CD4-positive, alpha-beta T cell treated with Interferon gamma for 1 hour (primary cell): ENCODE data around the gene LHFPL3.

Source experiments
- DNase-seq: peaks from one replicate; pipeline ENCODE4 v3.0.0-alpha.2; 2020

The LHFPL3 gene

GRCh38 chr7:104857458-104858425 lies 529.3 kb downstream of the LHFPL3 start:
- no peak for DNase-seq

- DNase-seq, result no peak
These were observed 531.5 kb downstream of the LHFPL3 start for GRCh38 chr7:104859754-104860426.

DNA sequence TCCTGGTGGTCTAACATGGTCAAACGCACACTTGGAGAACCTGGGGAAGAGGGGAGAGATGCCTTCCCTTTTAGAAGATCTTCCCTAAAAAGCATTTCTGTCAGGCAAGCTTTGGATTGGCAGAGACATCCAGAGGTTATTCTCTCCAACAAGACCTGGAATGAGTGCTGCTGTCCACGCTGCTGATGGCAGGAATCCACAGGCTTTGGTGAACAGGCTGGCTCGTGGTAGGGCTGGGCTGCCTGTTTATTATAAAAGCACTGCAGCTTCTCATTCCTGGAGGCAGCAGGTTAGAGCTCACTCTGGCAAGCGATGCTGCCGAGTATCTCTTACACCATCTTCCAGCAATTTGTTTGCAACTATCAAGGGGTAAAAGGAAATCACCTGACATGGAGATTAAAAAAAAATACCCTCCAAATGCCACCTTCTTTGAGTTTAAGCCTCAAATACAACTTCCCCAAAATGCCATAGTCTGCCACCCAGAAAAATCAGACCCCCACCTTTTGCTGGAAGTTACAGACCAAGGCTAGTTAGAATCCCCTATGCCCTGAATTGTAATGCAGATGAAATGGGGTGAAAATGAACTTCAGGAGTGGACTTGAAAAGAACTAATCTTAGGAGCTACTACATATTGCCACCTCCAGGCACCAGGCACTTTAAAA lies 533.5 kb downstream of the LHFPL3 start:
- no peak for DNase-seq

- DNase-seq, result no peak
These were observed 534.3 kb downstream of the LHFPL3 start for GRCh38 chr7:104862719-104863118.

- no peak for DNase-seq
These were observed 545.0 kb downstream of the LHFPL3 start for GRCh38 chr7:104873401-104873800.

- no peak for DNase-seq
These were observed 550.2 kb downstream of the LHFPL3 start for GRCh38 chr7:104878577-104878976.

DNA sequence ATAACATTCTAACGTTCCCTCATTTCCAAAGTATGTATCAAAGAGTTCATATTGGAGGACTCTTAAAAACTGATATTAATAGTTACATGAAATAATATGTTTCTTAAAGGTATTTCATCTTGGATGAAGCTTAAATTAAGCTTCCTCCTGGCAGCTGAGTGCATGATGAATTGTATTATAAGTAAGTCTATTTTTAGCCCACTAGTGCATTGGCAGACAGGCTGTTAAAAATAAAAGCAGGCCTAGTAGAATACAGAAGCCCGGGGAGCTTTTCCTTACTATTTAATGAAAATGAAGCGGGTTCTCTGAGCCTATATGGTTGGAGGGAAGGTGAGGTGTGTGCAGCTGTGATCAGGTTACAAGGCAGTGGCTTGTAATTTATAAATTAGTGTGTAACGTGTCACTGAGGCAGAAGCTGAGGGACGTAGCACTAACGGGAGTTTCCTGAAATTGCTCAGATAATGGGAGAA lies 554.9 kb downstream of the LHFPL3 start:
- DNase-seq, result no peak

DNA sequence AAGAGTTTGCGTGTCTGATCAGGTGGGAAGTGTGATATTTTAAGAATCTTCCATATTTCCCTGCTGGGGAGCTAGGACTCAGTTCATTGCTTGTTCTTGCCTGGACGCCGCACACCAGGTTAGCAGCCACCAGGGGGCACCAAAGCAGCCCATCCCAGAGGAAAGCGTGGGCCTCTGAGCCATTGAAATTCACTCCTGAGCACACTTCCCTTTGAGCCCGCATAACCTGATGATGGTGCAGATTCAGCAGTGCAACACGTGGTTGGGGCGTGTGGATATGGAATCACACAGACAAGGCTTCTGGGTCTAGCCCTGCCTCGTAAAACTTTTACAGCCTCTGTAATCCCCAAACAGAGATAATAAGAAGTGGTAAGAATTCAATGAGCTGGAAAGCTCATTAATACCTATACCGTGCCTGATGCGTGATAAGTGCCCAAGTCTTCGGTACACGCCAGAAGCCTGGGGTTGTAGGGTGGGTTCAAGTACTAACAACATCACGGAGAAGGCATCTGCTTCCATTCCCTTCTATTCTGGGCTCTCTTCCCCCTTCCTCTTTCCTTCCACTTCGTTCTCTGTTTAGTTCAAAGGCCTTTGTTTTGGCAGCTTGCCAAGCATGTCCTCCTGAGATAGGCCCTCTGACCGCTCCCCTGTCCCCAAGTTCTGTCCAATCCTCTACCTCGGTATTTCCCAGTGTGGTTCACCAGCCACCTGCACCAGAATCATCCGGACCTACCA lies 555.5 kb downstream of the LHFPL3 start:
- peak; percentile 67 for DNase-seq

GRCh38 chr7:104886651-104887050 lies 558.2 kb downstream of the LHFPL3 start:
- DNase-seq, result no peak

DNA sequence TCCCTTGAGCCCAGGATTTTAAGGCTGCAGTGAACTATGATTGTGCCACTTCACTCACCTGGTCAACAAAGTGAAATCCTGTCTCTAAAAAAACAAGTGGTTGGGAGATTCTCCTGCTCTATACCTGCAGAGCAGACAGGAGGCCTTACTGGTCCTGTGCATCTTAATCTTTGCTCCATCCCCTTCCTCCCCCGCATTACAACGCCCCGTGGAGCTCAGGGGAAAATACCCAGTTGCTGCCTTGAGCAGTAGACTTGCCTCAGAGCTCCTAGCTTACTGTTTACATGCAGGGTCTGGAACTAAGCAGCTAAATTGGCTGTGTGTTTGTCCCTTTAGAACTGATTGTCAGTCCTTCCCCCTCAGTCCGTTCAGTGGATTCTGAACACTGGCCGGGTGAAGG lies 561.8 kb downstream of the LHFPL3 start:
- no peak for DNase-seq

DNA sequence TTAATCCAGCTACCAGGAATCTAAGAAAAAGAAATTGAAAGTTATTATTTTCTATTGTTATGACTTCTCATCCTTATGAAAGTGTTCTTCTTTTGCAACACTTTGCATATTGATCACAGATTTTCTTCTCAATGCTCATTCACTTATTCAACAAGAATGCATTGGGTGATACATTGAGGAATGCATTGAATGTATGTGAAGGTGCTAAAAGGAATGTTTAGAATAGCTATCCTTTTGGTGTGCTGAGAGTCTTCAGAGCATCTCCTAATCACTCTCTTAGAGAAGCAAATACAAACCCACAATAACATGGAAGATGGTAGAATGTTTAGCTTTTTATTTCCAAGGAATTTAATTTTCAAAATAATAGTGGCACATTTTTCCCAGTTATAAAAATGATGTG lies 563.5 kb downstream of the LHFPL3 start:
- DNase-seq, result no peak

GRCh38 chr7:104894314-104894713 lies 565.9 kb downstream of the LHFPL3 start:
- no peak for DNase-seq

DNA sequence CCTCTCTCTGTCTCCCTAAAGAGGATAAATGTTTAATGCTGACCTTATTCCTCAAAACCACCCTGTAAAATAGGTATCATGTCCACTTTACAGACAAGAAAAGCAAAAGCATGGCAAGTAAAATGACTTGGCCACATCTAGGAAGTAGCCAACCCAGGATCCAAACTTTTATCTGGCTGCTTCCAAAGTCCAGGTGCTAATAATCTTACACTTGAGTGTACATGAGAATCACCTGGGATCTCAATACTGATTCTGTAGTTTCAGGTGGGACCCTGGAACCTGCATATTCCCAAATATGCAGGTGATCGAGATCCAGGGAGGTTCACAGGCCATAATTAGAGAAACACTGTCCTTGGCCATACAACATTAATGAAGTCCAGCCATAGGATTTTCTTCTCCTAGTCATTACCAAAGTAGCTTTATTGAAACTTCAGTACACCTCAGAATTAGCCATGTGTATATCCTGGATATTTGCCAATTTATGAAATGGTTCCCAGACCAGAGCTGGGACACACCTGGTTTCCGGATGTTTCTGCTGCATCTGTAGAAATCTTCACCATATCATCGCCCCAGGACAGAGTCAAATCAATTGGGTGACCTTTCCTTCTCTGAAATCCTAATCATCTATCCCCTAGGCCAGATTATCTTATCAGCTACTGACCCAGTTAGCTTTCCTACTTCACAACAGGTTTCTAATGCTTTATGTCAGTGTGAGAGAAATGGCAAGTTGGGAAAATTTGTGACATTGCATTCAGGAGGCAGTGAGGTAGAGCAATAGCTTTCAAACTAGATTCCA lies 566.5 kb downstream of the LHFPL3 start:
- no peak for DNase-seq

GRCh38 chr7:104895522-104896236 lies 567.3 kb downstream of the LHFPL3 start:
- no peak for DNase-seq

DNA sequence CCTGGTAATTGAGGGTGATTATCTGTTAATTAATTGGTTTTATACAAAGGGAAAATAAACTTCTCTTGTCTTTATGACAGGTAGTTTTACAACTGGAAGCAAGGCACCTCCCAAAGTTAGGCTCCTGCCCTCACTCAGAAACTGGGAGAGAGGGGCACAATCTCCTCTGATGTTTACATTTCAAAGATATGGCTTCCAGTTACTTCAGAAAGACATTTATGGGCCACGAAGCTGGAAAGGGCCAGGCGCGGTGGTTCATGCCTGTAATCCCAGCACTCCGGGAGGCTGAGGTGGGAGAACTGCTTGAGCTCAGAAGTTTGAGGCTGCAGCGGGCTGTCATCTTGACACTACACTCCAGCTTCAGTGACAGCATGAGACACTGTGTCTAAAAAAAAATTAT lies 570.0 kb downstream of the LHFPL3 start:
- no peak for DNase-seq

- no peak for DNase-seq
These were observed 572.3 kb downstream of the LHFPL3 start for GRCh38 chr7:104900525-104901239.

GRCh38 chr7:104901240-104901619 lies 572.8 kb downstream of the LHFPL3 start:
- DNase-seq, result no peak

GRCh38 chr7:104902183-104902582 lies 573.8 kb downstream of the LHFPL3 start:
- DNase-seq, result no peak

DNA sequence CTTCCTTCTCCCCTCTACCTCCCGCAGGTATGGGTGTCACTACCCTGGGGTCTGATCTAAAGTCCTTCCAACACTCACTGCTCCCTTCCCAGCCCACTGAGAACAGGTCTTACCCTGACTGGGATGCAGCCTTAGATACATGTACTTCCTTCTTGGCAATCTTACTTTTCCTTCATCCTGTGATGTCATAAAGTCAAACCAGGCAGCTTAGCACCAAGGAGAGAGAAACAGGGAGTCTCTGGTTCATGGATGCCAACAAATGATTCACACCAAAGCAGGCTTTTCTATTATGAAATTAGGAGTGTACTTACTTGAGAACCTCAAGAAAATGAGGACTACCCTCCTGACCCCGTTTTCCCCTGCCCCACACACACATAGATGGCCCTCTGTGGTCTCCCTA lies 574.6 kb downstream of the LHFPL3 start:
- DNase-seq, result no peak

- DNase-seq, result no peak
These were observed 575.4 kb downstream of the LHFPL3 start for GRCh38 chr7:104903846-104904245.

DNA sequence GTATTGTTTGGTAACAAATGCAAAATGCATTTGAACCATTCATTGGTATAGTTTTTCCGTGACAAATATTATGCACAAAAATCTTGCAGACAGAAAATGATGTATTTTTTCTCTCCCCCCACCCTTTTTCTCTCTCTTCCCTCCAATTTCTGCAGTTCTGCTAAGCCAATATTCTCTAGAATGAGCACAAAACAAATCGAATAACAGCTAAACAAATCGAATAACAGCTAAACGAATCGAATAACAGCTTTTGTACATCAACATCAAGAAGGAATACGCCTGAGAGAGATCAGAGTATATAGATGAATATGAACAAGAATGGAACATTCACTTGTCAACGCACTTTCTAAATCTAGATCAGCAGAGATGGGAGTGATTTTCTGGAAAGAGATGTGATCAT lies 577.6 kb downstream of the LHFPL3 start:
- DNase-seq, result no peak
